Measurements from ENCODE around the gene LBP.

LBP gene

GRCh38 chr20:38363004-38363747, 16.9 kb downstream of the LBP start:
- no peak for DNase-seq

GRCh38 chr20:38369389-38369788, 23.1 kb downstream of the LBP start:
- no peaks in the 10 kb centered on the region for H3K9me3 ChIP-seq (ENCODE audit: severe bottlenecking)
- no peaks in the 10 kb centered on the region for H3K36me3 ChIP-seq
- TF ChIP-seq, protein P1, sequence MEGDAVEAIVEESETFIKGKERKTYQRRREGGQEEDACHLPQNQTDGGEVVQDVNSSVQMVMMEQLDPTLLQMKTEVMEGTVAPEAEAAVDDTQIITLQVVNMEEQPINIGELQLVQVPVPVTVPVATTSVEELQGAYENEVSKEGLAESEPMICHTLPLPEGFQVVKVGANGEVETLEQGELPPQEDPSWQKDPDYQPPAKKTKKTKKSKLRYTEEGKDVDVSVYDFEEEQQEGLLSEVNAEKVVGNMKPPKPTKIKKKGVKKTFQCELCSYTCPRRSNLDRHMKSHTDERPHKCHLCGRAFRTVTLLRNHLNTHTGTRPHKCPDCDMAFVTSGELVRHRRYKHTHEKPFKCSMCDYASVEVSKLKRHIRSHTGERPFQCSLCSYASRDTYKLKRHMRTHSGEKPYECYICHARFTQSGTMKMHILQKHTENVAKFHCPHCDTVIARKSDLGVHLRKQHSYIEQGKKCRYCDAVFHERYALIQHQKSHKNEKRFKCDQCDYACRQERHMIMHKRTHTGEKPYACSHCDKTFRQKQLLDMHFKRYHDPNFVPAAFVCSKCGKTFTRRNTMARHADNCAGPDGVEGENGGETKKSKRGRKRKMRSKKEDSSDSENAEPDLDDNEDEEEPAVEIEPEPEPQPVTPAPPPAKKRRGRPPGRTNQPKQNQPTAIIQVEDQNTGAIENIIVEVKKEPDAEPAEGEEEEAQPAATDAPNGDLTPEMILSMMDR (IDR thresholded peaks at IDR 0.05; ENCODE audit: low read depth, low read length) = no peak
- no peak overlapping the region for H3K27ac ChIP-seq
- H3K4me3 ChIP-seq (ENCODE audit: low read depth, low read length) = no peak overlapping the region
- H3K27me3 ChIP-seq (ENCODE audit: insufficient read depth, low read depth, severe bottlenecking) = no peaks in the 10 kb centered on the region
- no peak for DNase-seq

More at GRCh38 chr20:38363004-38363747, 16.9 kb downstream of the LBP start:
- Histone ChIP-seq H3K27ac (no peak overlapping the region), H3K4me3 (ENCODE audit: low read depth, low read length) (no peak overlapping the region), H3K27me3 (ENCODE audit: insufficient read depth, low read depth, severe bottlenecking) (no peaks in the 10 kb centered on the region), H3K36me3 (no peaks in the 10 kb centered on the region), H3K9me3 (ENCODE audit: severe bottlenecking) (no peaks in the 10 kb centered on the region)
- TF ChIP-seq, protein P1 (IDR thresholded peaks at IDR 0.05; ENCODE audit: low read depth, low read length) = no peak

GRCh38 chr20:38372806-38373205, 26.5 kb downstream of the LBP start:
- Histone ChIP-seq H3K27me3 (ENCODE audit: insufficient read depth, low read depth, severe bottlenecking) (no peaks in the 10 kb centered on the region), H3K9me3 (ENCODE audit: severe bottlenecking) (no peaks in the 10 kb centered on the region), H3K36me3 (no peaks in the 10 kb centered on the region), H3K27ac (no peak overlapping the region), H3K4me3 (ENCODE audit: low read depth, low read length) (no peak overlapping the region)
- TF ChIP-seq, protein P1 (IDR thresholded peaks at IDR 0.05; ENCODE audit: low read depth, low read length) = no peak
- no peak for DNase-seq

- H3K27me3 ChIP-seq (ENCODE audit: insufficient read depth, low read depth, severe bottlenecking) = no peaks in the 10 kb centered on the region
- TF ChIP-seq, protein P1 (IDR thresholded peaks at IDR 0.05; ENCODE audit: low read depth, low read length) = no peak
- no peaks in the 10 kb centered on the region for H3K36me3 ChIP-seq
- H3K9me3 ChIP-seq (ENCODE audit: severe bottlenecking) = no peaks in the 10 kb centered on the region
- no peak overlapping the region for H3K4me3 ChIP-seq (ENCODE audit: low read depth, low read length)
- H3K27ac ChIP-seq = no peak overlapping the region
- no peak for DNase-seq
Observed at GRCh38 chr20:38373231-38373867, 27.1 kb downstream of the LBP start.

DNA sequence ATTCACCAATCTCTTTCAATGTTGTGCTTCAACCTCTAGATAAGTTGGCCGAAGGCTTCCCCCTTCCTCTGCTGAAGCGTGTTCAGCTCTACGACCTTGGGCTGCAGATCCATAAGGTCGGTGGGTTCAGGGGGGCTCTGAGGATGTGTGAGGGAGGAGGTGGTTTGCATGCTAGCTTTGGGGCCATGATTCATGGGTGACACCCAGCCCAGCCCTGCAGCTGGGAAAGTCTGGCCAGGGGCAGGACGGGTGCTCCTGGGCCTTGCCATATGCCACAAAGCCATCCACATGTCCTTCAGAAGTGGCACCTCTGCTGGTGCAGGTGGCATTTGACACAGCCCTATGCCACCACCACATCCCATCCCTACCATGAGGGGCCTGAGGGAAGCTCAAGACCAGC, 27.6 kb downstream of the LBP start:
- no peaks in the 10 kb centered on the region for H3K27me3 ChIP-seq (ENCODE audit: insufficient read depth, low read depth, severe bottlenecking)
- H3K9me3 ChIP-seq (ENCODE audit: severe bottlenecking) = no peaks in the 10 kb centered on the region
- H3K4me3 ChIP-seq (ENCODE audit: low read depth, low read length) = no peak overlapping the region
- DNase-seq = no peak
- TF ChIP-seq, protein P1 (IDR thresholded peaks at IDR 0.05; ENCODE audit: low read depth, low read length) = no peak
- no peaks in the 10 kb centered on the region for H3K36me3 ChIP-seq
- H3K27ac ChIP-seq = no peak overlapping the region
